Raji (cell line): ENCODE measurements around the gene POLR1A.

Experiments used
- POLR2A ChIP-seq: IDR thresholded peaks from 2 replicates; pipeline ENCODE4 v1.6.1; 2011; ENCODE audit warnings: low read depth, low read length, control low read depth; ENCODE audit not compliant: insufficient read depth

Gene POLR1A

DNA sequence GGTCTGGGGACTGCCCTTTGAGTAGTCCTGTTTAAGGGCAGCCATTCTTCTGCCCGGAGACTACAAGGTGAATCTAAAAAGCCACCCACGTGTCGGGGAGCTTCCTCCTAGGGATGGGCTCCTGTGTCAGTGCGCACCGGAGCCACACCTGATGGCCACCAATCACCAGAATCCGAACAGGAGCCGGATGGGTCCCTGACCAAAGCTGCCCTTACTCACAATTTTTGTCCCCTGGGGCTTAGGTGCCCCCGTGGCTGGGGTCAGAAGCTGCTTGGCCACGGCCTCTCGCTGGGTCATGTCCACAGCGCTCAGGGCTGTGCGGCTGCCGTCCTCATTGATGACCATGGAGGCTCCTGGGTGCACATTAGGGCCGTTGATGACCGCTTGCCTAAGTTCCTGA lies 30.9 kb downstream of the POLR1A start:
- TF ChIP-seq POLR2A: no peak

DNA sequence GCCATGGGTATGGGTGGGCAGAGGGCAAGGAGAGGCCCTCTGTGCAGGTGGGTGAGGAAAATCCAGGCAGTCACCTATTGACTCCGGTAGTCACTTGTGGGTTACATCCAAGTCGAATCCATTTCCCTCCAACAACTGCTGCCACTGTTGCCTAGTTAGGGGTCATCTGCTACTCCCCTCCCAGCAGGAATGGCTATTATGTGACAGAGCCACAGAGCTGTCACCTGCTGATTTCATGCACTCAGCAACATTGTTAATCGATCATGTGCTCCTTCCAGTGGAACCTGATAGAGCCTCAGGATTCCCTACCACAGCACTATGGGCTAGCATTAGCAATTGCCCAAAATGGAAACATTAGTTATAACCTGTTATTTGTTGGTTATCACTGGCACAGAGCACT lies 31.4 kb downstream of the POLR1A start:
- no peak for TF ChIP-seq POLR2A

DNA sequence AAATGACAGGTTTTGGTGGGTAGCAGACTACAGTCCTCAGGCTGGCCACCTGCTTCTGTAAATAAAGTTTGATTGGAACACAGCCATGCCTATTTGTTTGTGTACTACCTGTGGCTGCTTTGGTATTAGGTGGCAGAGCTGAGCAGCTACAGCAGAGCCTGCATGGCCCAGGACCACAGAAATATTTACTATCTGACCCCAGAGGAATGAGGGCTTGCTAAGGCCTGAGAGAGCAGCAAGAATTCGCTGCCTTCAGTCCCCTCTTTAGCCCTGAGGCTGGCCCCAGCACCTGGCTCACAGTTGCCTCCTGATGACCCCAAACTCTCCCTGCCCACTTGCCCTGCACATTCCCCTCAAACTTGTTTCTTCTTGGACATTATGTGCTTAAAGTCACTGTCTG lies 32.5 kb downstream of the POLR1A start:
- no peak for TF ChIP-seq POLR2A

DNA sequence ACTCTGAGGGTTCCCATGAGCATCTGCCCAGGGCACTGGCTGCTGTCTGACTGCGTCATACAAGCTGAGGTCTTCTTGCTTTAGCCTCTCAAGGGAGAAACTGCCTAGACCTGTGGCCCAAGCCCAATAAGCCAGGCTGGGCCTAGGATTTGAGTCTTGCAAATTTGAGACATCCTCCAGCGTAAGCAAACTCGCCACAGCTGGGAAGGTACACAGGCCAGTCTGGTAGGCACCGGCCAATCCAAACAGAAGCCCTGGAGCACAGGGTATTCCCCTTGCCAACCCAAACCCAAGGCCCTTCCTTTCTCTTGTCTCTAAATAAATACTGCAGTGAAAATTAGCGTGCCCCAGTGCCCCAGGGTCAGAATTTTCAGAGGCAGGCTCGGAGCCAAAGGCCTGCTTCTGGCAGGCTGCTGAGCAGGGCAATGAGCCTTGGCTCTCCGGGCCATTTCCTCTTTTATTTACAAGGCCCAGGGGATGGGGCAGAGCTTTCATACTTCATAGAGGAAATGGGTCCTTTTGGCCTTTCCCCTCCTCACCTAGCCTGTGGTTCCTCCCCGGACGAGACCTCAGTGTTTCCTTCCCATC lies 33.3 kb downstream of the POLR1A start:
- TF ChIP-seq POLR2A: no peak

DNA sequence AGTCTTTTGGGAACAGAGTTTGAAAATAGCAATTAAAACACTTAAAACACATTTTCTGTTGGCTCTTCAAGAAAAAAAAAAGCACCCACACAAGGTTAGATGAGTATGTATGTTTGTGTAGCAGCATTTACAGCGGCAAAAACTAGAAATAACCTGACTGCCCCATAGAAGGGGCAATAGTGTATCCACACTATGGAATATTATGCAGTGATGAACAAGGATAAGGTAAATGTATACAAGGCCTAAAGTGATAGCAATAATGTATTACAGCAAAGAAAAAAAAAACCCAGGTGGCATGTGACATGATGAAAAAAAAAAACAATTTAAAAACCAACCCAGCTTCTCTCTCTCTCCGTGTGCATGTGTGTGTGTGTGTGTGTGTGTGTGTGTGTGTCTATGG lies 34.8 kb downstream of the POLR1A start:
- TF ChIP-seq POLR2A: no peak

DNA sequence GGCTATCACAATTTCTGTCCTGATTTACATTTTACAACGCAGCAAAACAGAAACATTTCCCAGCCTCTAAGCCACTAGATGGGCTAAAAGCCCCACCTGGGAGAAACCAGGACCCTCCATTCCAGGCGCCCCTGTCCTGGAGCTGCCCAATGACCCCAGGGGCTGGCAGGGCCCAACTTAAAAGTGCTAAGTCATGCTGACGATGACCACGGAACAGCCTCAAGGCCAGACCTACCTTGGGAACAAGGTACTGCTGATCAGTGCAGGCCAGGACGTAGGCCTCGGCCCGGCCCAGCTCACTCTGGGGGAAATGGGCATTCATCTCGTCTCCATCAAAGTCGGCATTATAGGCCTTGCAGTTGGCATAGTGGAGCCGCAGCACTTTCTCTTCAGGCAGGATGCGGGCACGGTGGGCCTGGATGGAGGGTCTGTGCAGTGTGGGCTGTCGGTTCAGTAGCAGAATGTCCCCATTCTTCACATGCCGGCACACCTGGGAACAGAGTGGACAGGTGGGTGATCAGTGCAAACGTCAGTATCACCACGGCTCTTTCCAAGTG lies 35.8 kb downstream of the POLR1A start:
- no peak for TF ChIP-seq POLR2A

DNA sequence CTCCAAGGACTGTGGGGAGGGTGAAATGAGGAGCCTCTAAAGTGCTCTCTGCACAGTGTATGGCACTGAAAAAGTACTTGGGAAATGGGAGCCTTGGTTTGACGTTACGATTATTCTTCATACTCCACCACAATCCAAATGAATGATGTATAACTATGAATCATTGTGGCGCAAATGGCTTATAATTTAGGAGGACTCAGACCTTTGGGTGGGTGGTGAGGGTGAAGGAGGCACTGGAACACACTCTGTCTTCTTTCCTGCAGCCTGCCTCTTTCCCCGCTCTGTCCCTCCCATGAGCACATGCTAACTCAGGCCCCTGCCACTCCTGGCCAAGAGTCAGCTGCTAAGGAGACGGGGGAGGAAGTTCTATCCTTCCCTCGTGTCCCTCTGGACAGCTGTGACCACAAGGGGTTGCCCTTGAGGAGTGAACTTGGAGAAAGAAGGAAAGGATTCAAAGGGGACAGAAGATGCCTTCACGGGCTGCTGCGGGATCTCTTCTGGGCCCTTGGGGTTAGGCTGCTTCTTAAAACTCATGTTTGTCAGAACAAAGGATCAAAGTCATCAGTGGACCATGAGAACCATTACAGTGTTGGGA lies 36.5 kb downstream of the POLR1A start:
- no peak for TF ChIP-seq POLR2A

DNA sequence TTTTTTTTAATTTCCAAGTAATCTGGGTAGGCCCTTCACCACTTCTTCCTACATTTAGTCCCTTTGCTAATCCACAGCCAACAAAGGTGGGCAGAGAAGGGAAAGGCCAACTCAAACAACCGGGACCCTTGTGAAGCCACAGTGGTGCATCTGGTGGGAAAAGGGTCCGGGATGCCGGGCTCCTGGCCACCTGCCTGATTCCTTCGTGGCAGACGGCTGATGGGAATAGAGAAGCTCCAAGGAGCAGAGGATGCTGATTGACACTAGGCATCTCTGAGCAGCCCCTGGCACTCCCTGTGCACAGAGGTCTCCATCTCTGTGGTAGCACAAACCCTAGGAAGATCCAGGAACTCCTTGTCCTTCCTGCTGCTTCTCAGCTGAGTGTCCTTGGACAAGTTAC lies 37.0 kb downstream of the POLR1A start:
- TF ChIP-seq POLR2A: no peak

DNA sequence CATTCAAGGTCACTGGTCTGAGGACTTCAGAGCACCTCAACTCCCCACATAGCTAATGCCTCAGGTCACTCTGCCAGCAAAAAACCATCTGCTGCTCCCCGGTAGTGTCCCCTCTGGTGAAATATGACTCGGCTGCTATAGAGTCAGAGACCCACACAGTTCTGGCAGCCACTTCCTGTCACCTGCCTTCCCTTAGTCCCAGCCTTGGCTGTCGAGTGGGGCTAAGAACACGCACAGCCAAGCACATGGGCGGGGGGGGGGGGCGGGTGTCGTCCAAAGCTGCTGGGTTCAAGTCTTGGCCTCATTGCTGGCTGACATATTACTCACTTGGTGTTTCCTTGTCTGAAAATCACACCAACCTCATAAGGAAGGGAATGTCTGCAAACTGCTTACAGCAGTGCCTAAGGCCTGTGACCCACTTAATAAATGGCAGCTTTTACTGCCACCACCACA lies 37.5 kb downstream of the POLR1A start:
- no peak for TF ChIP-seq POLR2A

DNA sequence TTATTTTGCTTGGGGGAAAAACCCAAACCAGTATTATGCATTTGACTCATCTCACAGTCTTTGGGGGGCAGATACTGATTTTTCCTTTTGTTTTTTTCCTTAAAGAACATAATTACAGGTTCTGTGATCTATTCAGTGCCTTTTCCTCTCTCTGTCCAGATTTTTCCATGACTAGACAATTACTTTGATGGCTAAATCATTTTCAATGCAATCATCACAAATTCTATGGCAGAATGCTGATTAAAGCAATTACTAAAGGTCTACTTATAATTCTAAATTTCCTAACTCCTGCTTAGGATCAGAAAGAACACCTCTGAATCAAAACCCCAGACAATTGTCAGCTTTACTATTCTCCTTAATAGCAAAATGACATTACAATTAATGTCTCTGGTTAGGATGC lies 38.8 kb downstream of the POLR1A start:
- no peak for TF ChIP-seq POLR2A

DNA sequence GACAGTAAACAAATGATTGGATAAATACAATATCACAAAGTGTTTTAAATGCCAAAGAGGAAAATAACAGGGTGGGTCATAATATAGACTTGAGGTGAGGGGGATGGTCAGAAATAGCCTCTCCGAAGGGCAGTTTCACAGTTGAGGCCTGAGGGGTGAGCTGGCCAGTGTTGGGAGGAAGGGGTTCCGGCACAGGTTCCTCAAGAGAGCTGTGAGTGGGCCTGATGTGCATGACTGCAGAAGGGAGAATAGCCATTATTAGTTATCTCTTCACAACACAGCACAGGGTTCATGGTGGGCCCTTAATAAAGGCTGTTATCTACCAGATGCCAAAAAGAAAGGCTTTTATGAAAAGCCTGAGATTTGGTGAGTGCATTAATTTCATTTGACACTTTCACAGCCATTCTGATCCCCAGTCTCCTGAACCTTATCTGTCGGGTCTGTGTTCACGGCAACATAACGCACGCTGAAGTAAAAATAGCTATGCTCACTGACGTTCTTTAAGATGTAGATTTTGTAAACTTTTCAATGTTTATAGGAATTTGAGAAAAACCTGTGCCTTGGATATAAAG lies 39.6 kb downstream of the POLR1A start:
- TF ChIP-seq POLR2A: no peak

DNA sequence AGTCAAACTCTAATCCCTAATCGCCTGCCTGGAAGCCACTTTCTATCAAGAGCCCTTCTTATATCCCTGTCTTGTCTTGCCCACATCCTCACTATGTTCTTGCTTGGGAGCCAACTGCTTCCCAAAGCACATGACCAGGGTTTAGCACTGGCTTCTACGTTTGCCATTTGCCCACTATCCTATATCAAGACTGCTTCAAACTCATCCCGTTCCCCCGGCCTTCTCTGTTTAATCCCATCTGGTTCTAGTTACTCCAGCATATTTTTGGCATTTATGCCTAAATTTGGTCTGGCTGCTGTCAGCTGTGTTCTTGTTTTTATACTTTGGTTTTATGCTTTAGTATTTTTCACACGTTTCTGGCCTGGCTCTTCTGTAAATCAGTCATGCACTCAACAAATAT lies 40.2 kb downstream of the POLR1A start:
- TF ChIP-seq POLR2A: no peak

DNA sequence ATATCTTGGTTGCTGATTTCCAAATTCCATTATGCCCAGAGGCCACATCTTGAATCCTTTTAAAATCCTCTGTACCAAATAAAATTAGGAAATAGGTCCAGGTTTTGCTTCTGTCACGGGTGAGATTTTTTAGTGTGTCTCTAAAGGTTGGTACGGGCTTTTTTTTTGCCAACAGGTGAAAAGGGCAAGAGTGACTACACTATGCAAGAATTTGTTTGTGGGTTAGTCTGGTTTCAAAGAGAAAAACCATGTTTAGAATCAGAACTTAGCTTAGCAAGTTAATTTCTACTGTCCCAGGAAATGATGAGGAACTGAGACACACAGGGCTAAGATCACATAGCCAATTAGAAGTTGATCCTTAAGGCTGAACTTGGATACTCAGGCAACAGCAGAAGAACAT lies 41.7 kb downstream of the POLR1A start:
- no peak for TF ChIP-seq POLR2A

DNA sequence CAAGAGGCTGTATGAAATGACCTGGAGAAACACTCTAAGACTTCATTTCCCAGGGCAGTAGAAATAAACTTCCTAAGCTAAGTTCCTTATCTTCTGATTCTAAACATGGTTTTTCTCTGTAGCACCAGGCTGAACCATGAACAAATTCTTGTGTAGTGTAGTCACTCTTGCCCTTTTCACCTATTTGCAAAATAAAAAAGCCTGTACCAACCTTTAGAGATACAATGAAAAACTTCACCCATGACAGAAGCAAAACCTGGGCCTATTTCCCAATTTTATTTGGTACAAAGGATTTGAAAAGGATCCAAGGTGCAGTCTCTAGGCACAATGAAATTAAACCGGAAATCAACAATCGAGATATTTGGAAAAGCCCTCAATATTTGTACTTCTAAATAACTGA lies 43.6 kb downstream of the POLR1A start:
- TF ChIP-seq POLR2A: no peak

DNA sequence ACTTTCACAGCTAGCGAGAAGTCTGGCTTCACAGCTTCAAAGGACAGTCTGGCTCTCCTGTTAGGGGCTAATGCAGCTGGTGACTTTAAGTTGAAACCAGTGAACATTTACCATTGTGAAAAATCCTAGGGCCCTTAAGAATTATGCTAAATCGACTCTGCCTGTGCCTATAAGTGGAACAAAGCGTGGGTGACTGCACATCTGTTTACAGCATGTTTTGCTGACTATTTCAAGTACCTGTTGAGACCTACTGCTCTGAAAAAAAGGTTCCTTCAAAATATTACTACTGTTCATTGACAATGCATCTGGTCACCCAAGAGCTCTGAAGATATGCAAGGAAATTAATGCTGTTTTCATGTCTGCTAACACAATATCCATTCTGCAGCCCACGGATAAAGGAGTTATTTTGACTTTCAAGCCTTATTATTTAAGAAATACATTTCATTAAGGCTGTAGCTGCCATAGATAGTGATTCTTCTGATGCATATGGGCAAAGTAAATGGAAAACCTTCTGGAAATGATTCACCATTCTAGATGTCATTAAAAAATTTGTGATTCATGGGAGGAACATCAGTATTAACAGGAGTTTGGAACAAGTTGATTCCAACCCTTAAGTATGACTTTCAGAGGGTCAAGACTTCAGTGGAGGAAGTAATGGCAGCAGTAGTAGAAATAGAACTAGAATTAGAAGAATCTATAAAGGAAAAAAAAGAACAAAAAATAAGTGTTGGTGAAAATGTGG lies 48.9 kb downstream of the POLR1A start:
- TF ChIP-seq POLR2A: no peak

DNA sequence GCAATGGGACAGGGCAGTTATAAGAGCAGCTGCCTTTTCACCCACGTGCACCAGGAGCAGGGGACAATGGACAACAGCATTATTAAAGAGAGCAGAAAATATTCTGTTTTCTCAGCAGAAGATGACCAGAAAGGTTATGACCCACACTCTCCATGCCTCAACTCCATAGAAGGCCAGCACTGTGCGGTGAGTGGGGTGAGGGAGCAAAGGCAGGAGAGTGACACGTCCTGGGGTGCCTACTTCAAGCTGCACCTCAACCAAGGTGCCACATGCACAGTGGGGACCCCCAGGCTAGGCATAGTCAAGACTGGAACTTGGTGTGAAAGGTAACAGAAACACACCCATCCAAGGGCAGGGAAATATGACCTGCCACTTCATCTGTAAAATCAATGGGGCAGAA lies 50.4 kb downstream of the POLR1A start:
- no peak for TF ChIP-seq POLR2A
